Large intestine (tissue), 3 donors: ENCODE data around the gene OSMR. TPM values are rescaled to one million over a fixed set of nuclear protein-coding genes. Genes with fewer than 3 reads are reported as not detected.

ENCODE experiments used
- DNase-seq, 2 donors: peaks; one replicate each; pipeline versions ENCODE4 v3.0.0 to v3.0.0-alpha.2; 2013
- H3K27ac ChIP-seq: one replicate; pipeline ENCODE4 v1.5.1; 2013; ENCODE audit warnings: low read length
- H3K27me3 ChIP-seq: 2 replicates; pipeline ENCODE4 v1.6.1; 2013; ENCODE audit warnings: low read length; ENCODE audit not compliant: control insufficient read depth, insufficient read depth
- H3K36me3 ChIP-seq: 2 replicates; pipeline ENCODE4 v1.6.1; 2013; ENCODE audit warnings: low read length; ENCODE audit not compliant: control insufficient read depth, insufficient read depth
- H3K4me1 ChIP-seq: one replicate; pipeline ENCODE4 v1.6.1; 2013; ENCODE audit warnings: low read length; ENCODE audit not compliant: control insufficient read depth, insufficient read depth
- H3K4me3 ChIP-seq: one replicate; pipeline ENCODE4 v1.5.1; 2013; ENCODE audit warnings: low read length
- H3K9me3 ChIP-seq: one replicate; pipeline ENCODE4 v1.6.1; 2013; ENCODE audit warnings: mild to moderate bottlenecking, low read depth, low read length, moderate library complexity; ENCODE audit not compliant: control insufficient read depth
- WGBS: methylation state at CpG from one replicate; pipeline ENCODE4 v1.1.5; 2013; ENCODE audit warnings: low lambda C conversion rate; ENCODE audit not compliant: insufficient coverage; 5-methylcytosine and 5-hydroxymethylcytosine counted together
- polyA plus RNA-seq: library from polyadenylated mRNA; unstranded; fragments of 120-200 nt; gene quantifications from one replicate; pipeline ENCODE4 v1.2.1, GENCODE V29; 2013

OSMR gene
- polyA plus RNA-seq, 1 donor = 5.9 TPM

DNA sequence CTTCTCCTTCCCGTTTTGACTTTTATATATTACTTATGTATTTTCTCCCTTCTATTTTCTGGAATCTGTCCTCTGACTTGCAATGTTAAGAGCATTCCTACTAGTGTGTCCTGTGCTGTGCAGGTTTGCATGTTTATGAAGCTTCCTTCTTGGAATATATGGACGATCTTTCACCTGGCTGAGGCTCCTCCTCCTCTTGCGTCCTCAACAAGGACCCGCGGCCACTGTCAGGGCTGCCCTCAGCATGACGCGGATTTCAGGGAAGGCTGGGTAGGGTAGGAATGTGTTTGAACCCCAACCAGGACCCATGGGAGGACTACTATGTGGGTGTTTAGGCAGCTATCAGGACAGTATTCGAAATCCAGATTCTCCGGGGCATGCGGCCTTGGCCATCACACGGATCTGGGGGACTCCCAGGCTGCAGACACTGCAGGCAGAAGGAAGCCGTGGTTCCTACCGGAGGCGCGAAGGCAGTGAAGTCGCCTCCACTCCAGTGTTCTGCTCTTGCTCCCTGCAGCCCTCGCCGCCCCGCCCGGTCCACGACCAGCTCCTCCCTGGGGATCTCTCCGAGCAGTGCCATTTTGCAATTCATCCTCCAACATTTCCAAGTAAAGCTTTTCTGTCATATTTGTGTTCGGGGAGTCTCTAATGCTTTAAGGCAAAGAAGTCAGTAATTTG lies 37.0 kb upstream of the OSMR start:
- no peaks in the 10 kb centered on the region for H3K4me1 ChIP-seq
- no peaks in the 10 kb centered on the region for H3K36me3 ChIP-seq
- H3K27ac ChIP-seq = no peak overlapping the region
- H3K9me3 ChIP-seq = no peaks in the 10 kb centered on the region
- no peak for DNase-seq
- H3K4me3 ChIP-seq = no peak overlapping the region
- WGBS = 83% methylated on average over 1 of the region's 23 CpGs
- peaks cover 21% of the 10 kb centered on the region for H3K27me3 ChIP-seq

DNA sequence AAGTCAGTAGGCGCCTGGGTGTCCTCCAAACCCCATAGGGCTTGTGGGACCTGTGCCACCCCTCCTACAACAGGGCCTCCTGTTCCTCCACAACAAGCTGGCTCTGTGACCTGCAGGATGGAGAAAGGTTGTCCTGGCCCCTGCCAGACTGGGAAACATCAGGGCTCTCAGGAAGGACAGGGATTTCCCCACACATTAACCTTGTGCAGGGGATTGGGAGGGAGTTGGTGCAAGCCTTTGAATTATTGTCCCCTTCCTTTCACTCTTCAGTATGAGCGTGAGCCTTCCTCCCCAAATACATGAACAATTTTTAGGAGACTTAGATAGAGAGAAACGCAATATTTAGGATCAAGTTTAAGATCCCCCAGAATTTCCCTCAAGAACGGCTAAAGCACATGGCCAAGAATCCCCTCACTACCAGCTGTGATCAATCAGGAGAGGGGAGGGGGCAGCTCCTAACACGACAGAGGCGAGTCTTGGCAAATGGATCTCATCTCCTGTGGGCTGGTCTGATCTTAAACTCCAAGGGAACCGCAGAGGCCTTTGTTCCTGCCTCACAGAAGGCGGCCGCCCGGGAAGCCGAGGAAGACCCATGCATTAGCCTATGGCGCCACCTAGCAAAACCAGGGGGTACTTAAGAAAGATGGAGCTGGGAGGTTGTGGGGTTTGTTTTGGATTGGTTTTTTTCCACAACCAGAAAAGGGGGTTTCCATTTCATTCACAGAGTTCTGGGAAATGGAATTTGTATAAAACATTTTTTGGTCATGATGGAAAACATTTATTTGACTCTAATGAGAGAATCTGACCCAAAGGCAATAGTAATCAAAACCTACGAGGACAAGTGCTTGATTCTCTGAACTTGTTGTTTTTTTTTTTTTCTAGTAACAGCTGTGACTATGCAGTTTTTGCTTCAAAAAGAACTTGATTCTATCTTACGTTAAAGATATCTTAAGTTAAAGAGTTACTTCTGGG lies 36.1 kb upstream of the OSMR start:
- no peak overlapping the region for H3K4me3 ChIP-seq
- H3K4me1 ChIP-seq = no peaks in the 10 kb centered on the region
- DNase-seq = peak; percentile 69 to 82
- no peaks in the 10 kb centered on the region for H3K9me3 ChIP-seq
- H3K27ac ChIP-seq = peak overlapping the region; percentile 18
- 0% methylated on average over 1 of the region's 14 CpGs for WGBS
- no peaks in the 10 kb centered on the region for H3K36me3 ChIP-seq
- peaks cover 17% of the 10 kb centered on the region for H3K27me3 ChIP-seq

DNA sequence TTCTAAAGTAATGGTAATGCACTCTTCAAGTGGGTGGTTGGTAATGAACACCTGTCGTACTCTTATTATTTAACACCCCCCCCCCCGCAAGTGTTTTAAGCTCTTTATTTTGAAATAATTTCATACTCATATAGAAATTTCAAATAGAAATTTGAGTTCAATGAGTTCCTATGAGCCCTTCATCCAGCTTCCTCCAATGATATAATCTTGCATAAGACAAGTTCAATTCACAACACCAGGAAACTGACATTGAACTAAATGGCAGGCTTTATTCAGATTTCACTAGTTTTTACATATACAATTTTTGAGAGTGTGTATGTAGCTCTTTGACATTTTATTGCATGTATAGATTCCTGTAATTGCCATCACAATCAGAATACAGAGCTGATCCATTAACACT lies 30.9 kb upstream of the OSMR start:
- Histone ChIP-seq H3K27ac (no peak overlapping the region), H3K4me3 (no peak overlapping the region), H3K9me3 (no peaks in the 10 kb centered on the region), H3K4me1 (no peaks in the 10 kb centered on the region), H3K27me3 (peaks cover 2% of the 10 kb centered on the region), H3K36me3 (no peaks in the 10 kb centered on the region)
- WGBS = no CpG with 5 or more reads among the region's 2 CpGs
- no peak for DNase-seq

DNA sequence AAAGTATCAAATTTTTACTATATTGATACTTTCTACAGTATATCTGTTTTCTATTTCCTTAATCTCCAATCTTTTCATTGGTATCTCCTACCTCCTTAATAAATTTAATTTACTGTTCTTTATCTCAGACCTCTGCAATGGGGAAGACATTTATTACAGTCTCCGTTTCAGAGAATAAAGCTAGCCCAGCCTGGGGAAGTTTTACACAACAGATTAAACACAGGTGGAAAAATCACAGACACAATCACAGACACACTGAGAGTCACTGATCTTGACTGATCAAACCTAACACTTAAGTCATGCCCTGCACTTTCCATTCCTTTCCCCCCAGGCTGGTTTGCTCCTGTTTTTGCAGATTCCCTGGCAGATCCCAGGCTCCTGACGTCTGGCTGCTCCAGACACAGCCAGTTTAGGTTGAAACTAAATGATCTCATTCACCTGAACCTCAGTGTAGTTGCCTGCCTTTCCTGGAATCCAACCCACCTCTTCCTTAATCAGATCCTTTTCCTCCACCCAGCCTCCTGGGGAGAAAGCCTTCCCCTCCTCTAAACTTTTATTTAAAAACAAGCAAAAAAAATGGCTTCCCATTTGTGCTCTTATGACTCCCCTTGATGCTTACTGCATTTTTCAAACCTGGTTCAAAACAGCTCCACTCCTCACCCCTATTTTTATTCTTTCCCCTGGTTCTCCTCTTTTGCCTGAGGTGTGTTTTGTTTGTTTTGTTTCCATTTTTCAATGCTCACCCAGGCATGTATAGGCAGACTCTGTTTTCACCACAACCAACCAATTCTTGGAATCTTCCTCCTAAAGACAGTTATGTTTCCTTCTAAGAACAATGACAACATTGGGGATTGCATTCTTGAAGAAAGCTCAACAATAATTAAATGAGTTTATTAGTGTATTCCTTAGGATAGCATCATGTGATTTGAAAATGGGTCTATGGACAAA lies 29.5 kb upstream of the OSMR start:
- H3K27ac ChIP-seq = no peak overlapping the region
- no peak overlapping the region for H3K4me3 ChIP-seq
- DNase-seq = no peak
- no peaks in the 10 kb centered on the region for H3K4me1 ChIP-seq
- WGBS = no CpG with 5 or more reads among the region's 2 CpGs
- H3K36me3 ChIP-seq = no peaks in the 10 kb centered on the region
- H3K27me3 ChIP-seq = peaks cover 2% of the 10 kb centered on the region
- no peaks in the 10 kb centered on the region for H3K9me3 ChIP-seq

DNA sequence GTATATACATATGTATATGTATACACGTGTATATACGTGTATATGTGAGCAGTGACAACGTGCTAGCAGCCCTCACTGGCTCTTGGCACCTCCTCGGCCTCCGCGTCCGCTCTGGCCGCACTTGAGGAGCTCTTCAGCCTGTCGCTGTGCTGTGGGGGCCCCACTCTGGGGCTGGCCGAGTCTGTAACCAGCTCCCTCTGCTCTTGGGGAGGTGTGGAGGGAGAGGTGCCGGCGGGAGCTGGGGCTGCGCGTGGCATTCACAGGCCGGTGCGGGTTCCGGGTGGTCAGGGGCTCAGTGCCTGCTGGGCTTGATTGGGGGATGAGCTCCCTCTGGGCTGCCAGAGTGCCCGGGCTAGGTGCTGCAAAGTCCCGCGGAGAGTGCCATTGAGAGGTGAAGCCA lies 24.1 kb upstream of the OSMR start:
- Histone ChIP-seq H3K4me1 (no peaks in the 10 kb centered on the region), H3K9me3 (peaks cover 5% of the 10 kb centered on the region), H3K4me3 (no peak overlapping the region), H3K36me3 (no peaks in the 10 kb centered on the region), H3K27ac (no peak overlapping the region), H3K27me3 (no peaks in the 10 kb centered on the region)
- DNase-seq = no peak
- WGBS = no CpG with 5 or more reads among the region's 20 CpGs

DNA sequence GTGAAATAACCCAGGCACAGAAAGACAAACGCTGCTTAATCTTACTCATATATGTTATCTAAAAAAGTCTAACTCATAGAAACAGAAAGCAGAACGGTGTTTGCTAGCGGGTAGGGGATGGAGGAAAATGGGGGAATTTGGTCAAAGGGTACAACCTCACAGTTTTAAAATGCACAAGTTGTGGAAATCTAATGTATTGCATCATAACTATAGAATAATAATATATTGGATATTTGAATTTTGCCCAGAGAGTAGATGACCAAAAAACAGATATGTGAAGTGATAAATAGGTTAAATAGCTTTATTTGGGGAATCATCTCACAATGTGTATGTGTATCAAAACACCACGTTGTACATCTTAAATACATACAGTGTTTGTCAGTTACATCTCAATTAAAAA lies 22.3 kb upstream of the OSMR start:
- Histone ChIP-seq H3K27ac (no peak overlapping the region), H3K4me3 (no peak overlapping the region), H3K27me3 (no peaks in the 10 kb centered on the region), H3K4me1 (no peaks in the 10 kb centered on the region), H3K36me3 (no peaks in the 10 kb centered on the region), H3K9me3 (peaks cover 5% of the 10 kb centered on the region)
- DNase-seq = no peak
- WGBS = 93% methylated on average over 3 of the region's 4 CpGs

DNA sequence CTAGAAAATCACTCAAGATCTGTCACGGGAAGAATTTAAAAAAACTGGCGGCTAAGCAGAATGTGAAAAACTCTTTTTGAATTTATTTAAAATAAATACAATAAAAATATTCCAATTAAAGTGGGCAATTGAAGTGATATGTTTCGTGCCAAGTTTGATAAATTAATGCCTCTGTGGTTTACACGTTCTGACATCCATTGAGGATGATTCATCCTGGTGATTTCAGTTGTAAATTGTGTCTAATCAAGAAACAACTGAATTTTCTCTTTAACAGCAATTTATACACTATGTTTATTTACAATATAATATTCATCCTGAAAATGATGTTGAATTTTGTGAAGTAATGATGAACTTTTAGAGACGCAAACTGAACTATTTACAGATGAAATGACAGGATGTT lies 21.0 kb upstream of the OSMR start:
- WGBS = 97% methylated on average over 3 of the region's 5 CpGs
- H3K9me3 ChIP-seq = peaks cover 5% of the 10 kb centered on the region
- H3K4me3 ChIP-seq = no peak overlapping the region
- H3K27me3 ChIP-seq = no peaks in the 10 kb centered on the region
- H3K36me3 ChIP-seq = no peaks in the 10 kb centered on the region
- no peak for DNase-seq
- no peaks in the 10 kb centered on the region for H3K4me1 ChIP-seq
- H3K27ac ChIP-seq = no peak overlapping the region

DNA sequence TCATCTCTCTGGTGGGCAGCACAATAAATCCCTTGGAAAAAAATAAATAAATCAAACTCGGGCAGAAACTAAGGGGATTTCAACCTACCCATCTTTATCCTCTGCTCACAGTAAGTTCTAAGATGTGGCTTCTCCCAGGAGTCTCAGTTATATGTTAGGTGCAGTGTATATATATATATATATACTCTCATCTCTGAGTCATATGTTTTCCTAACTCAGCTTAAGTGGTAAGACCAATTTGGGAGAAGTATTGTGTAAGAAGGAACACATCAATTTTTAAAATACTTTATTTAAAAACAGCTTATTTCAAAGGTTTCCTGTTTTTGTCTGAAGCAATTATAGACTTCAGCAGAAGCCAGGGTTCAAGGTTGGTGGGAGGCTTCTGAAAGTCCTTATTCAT lies 20.3 kb upstream of the OSMR start:
- no peak overlapping the region for H3K27ac ChIP-seq
- no CpG with 5 or more reads among the region's 1 CpG for WGBS
- no peak for DNase-seq
- H3K36me3 ChIP-seq = no peaks in the 10 kb centered on the region
- peaks cover 1% of the 10 kb centered on the region for H3K27me3 ChIP-seq
- peaks cover 5% of the 10 kb centered on the region for H3K9me3 ChIP-seq
- no peak overlapping the region for H3K4me3 ChIP-seq
- H3K4me1 ChIP-seq = no peaks in the 10 kb centered on the region

DNA sequence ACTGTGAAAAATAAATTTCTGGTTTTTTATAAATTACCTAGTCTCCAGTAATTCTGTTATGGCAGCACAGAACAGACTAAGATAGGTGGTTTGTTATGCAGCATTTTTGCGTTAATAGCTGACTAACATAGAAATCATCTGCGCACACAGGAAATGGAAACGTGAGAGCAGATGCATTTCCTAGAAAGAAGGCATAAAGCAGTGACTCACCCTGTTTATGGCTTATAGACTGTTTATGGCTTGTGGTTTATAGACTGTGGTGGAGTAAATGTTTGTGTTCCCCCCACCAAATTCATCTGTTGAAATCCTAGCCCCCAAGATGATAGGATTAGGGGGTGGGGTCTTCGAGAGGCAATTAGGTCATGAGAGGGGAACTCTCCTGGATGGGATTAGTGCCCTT lies 18.3 kb upstream of the OSMR start:
- Histone ChIP-seq H3K27me3 (peaks cover 2% of the 10 kb centered on the region), H3K27ac (no peak overlapping the region), H3K4me3 (no peak overlapping the region), H3K36me3 (no peaks in the 10 kb centered on the region), H3K9me3 (peaks cover 4% of the 10 kb centered on the region), H3K4me1 (no peaks in the 10 kb centered on the region)
- no peak for DNase-seq
- no CpG with 5 or more reads among the region's 4 CpGs for WGBS

DNA sequence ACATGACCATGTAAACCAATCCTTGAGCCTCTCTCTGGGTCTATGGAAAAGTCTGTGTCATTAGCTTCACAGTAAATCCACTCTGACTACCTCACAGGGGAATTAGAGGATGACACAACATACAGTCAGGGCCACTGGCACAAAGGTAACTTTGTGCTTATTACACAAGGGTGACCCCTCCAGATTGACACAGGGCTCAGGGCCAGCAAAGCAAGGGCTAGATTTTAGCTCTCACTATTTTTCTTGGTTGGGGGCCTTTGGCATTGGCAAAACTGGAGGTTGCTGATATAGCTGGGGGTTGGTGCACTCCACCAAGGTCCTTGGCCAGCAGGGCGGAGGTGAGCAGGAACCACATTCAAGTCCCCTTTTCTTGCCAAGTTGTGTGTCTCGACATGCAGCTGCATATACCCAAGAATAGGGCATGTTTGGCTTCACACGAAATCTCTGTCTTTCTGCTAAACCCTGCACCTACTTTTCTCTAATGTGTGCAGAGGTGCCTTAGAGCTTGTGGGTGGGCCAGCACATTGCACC lies 15.2 kb upstream of the OSMR start:
- no CpG with 5 or more reads among the region's 3 CpGs for WGBS
- peaks cover 2% of the 10 kb centered on the region for H3K27me3 ChIP-seq

More for the DNA sequence above, 15.2 kb upstream of the OSMR start:
- Histone ChIP-seq H3K4me3 (no peak overlapping the region), H3K9me3 (peaks cover 4% of the 10 kb centered on the region), H3K4me1 (no peaks in the 10 kb centered on the region), H3K36me3 (no peaks in the 10 kb centered on the region), H3K27ac (no peak overlapping the region)
- no peak for DNase-seq
